Karpas-422 (cell line): ENCODE data around the gene AMACR. TPM values are rescaled to one million over a fixed set of nuclear protein-coding genes. Genes with fewer than 3 reads are reported as not detected.
A peak's percentile ranks its signal among the peaks of the same experiment; 100 is the strongest.
"Not testable (repeated sequence)": the region's sequence is repeated elsewhere in the genome, so short reads cannot be mapped to it uniquely, and the experiment has no call there.

Source experiments
- DNase-seq: peaks from one replicate; pipeline ENCODE4 v3.0.0-alpha.2; 2015
- H2AFZ ChIP-seq: fragments of 200-600 bp; sonication (generic); 2 replicates; pipeline ENCODE4 v1.6.1; 2014; ENCODE audit warnings: antibody characterized with exemption, low read length, mixed read lengths
- H3K27ac ChIP-seq: fragments of 200-600 bp; sonication (generic); 2 replicates; pipeline ENCODE4 v1.5.1; 2014; ENCODE audit warnings: mild to moderate bottlenecking, low read length, moderate library complexity
- H3K27me3 ChIP-seq: fragments of 200-600 bp; sonication (generic); 2 replicates; pipeline ENCODE4 v1.6.1; 2014; ENCODE audit warnings: low read length, mixed read lengths
- H3K36me3 ChIP-seq: fragments of 200-600 bp; sonication (generic); 2 replicates; pipeline ENCODE4 v1.6.1; 2014; ENCODE audit warnings: low read length, mixed read lengths; ENCODE audit not compliant: insufficient read depth
- H3K4me1 ChIP-seq: fragments of 200-600 bp; sonication (generic); 2 replicates; pipeline ENCODE4 v1.6.1; 2014; ENCODE audit warnings: mild to moderate bottlenecking, low read length, mixed read lengths
- H3K4me2 ChIP-seq: fragments of 200-600 bp; sonication (generic); 2 replicates; pipeline ENCODE4 v1.6.1; 2014; ENCODE audit warnings: low read length, low read depth, mild to moderate bottlenecking; ENCODE audit not compliant: poor library complexity, severe bottlenecking
- H3K4me3 ChIP-seq: fragments of 200-600 bp; sonication (generic); 2 replicates; pipeline ENCODE4 v1.5.1; 2014; ENCODE audit warnings: mild to moderate bottlenecking, antibody characterized with exemption, low read length, mixed read lengths
- H3K79me2 ChIP-seq: fragments of 200-600 bp; sonication (generic); 2 replicates; pipeline ENCODE4 v1.6.1; 2014; ENCODE audit warnings: mild to moderate bottlenecking, low read length, mixed read lengths
- H3K9ac ChIP-seq: fragments of 200-600 bp; sonication (generic); 2 replicates; pipeline ENCODE4 v1.6.0; 2014; ENCODE audit warnings: low read length
- H3K9me2 ChIP-seq: fragments of 200-600 bp; sonication (generic), shearing (Covaris generic); replicated peaks from 2 replicates; pipeline ENCODE4 v1.6.0; 2014; ENCODE audit warnings: mild to moderate bottlenecking, low read length, moderate library complexity; ENCODE audit not compliant: insufficient read depth
- H3K9me3 ChIP-seq: fragments of 300-700, 200-600 bp; sonication (generic); 2 replicates; pipeline ENCODE4 v1.6.1; 2014; ENCODE audit warnings: low read length, mixed read lengths
- H4K20me1 ChIP-seq: fragments of 200-600 bp; sonication (generic); 2 replicates; pipeline ENCODE4 v1.6.1; 2014; ENCODE audit warnings: mild to moderate bottlenecking, antibody characterized with exemption, low read length, low read depth; ENCODE audit not compliant: insufficient read depth
- total RNA-seq: library from RNA; depleted of rRNA; stranded (reverse); fragments of >200 nt; shearing (Covaris generic); gene quantifications from 2 replicates; pipeline ENCODE4 v1.2.3, GENCODE V29; 2014; ENCODE audit warnings: low replicate concordance

The AMACR gene
- total RNA-seq, 1 experiment from 2014 or later = 10.5 TPM

GRCh38 chr5:34011536-34011935 is 3.7 kb upstream of the AMACR start:
- no peaks in the 10 kb centered on the region for H3K36me3 ChIP-seq
- H3K27ac ChIP-seq = no peak overlapping the region
- DNase-seq = no peak
- H3K4me3 ChIP-seq = no peak overlapping the region
- no peak overlapping the region for H3K4me2 ChIP-seq
- H4K20me1 ChIP-seq = no peaks in the 10 kb centered on the region
- no peaks in the 10 kb centered on the region for H3K27me3 ChIP-seq
- no peak overlapping the region for H3K9ac ChIP-seq
- H3K9me2 ChIP-seq = no peaks in the 10 kb centered on the region
- peaks cover 28% of the 10 kb centered on the region for H3K4me1 ChIP-seq
- H3K79me2 ChIP-seq = peaks cover 10% of the 10 kb centered on the region
- H3K9me3 ChIP-seq = no peaks in the 10 kb centered on the region
- H2AFZ ChIP-seq = no peak overlapping the region

GRCh38 chr5:34010146-34010545 is 2.3 kb upstream of the AMACR start:
- not testable (repeated sequence) for H3K4me3 ChIP-seq, H3K27me3 ChIP-seq, H3K36me3 ChIP-seq, DNase-seq, H3K27ac ChIP-seq, H3K9me2 ChIP-seq, H3K9ac ChIP-seq, H2AFZ ChIP-seq, H3K9me3 ChIP-seq, H4K20me1 ChIP-seq
- H3K4me1 ChIP-seq = peaks cover 34% of the 10 kb centered on the region
- H3K4me2 ChIP-seq = peak overlapping the region; percentile 80
- peaks cover 17% of the 10 kb centered on the region for H3K79me2 ChIP-seq

- H4K20me1 ChIP-seq = no peaks in the 10 kb centered on the region
- no peaks in the 10 kb centered on the region for H3K9me3 ChIP-seq
- H2AFZ ChIP-seq = no peak overlapping the region
- peaks cover 34% of the 10 kb centered on the region for H3K4me1 ChIP-seq
- H3K36me3 ChIP-seq = no peaks in the 10 kb centered on the region
- peak overlapping the region; percentile 82 for H3K27ac ChIP-seq
- no peak overlapping the region for H3K9ac ChIP-seq
- H3K4me2 ChIP-seq = peak overlapping the region; percentile 80
- peaks cover 17% of the 10 kb centered on the region for H3K79me2 ChIP-seq
- H3K9me2 ChIP-seq = no peaks in the 10 kb centered on the region
- peak overlapping the region; percentile 76 for H3K4me3 ChIP-seq
- no peaks in the 10 kb centered on the region for H3K27me3 ChIP-seq
- DNase-seq = peak; percentile 58
Measured at GRCh38 chr5:34009610-34010009, 1.8 kb upstream of the AMACR start.

- Histone ChIP-seq H3K4me2 (peak overlapping the region; percentile 80), H4K20me1 (no peaks in the 10 kb centered on the region), H3K27ac (peak overlapping the region; percentile 82), H3K9me2 (no peaks in the 10 kb centered on the region), H3K79me2 (peaks cover 17% of the 10 kb centered on the region), H2AFZ (peak overlapping the region; percentile 90; the same call in 1 of the 2 replicates), H3K4me1 (peaks cover 34% of the 10 kb centered on the region), H3K9ac (peak overlapping the region; percentile 91), H3K27me3 (no peaks in the 10 kb centered on the region), H3K36me3 (peaks cover 4% of the 10 kb centered on the region; the same call in 1 of the 2 replicates), H3K9me3 (no peaks in the 10 kb centered on the region), H3K4me3 (peak overlapping the region; percentile 76)
- DNase-seq = peak; percentile 45
Measured at GRCh38 chr5:34008802-34009201, 952 bp upstream of the AMACR start.

GRCh38 chr5:34007201-34007620 is 639 bp downstream of the AMACR start:
- Histone ChIP-seq H3K9me3 (no peaks in the 10 kb centered on the region), H2AFZ (peak overlapping the region; percentile 65; the same call in 1 of the 2 replicates), H3K4me1 (peaks cover 34% of the 10 kb centered on the region), H3K9ac (peak overlapping the region; percentile 91), H3K4me3 (peak overlapping the region; percentile 76), H3K27ac (peak overlapping the region; percentile 82), H3K4me2 (peak overlapping the region; percentile 80), H3K27me3 (no peaks in the 10 kb centered on the region), H3K79me2 (peaks cover 17% of the 10 kb centered on the region), H3K9me2 (no peaks in the 10 kb centered on the region), H4K20me1 (no peaks in the 10 kb centered on the region), H3K36me3 (peaks cover 7% of the 10 kb centered on the region; the same call in 1 of the 2 replicates)
- DNase-seq = peak; percentile 41

GRCh38 chr5:34005681-34006080 is 2.2 kb downstream of the AMACR start:
- Histone ChIP-seq H3K9me3 (no peaks in the 10 kb centered on the region), H3K27me3 (no peaks in the 10 kb centered on the region), H3K79me2 (peaks cover 17% of the 10 kb centered on the region), H3K4me3 (no peak overlapping the region), H3K36me3 (peaks cover 7% of the 10 kb centered on the region; the same call in 1 of the 2 replicates), H3K4me1 (peaks cover 34% of the 10 kb centered on the region), H2AFZ (no peak overlapping the region), H3K9ac (no peak overlapping the region), H3K9me2 (no peaks in the 10 kb centered on the region), H3K4me2 (no peak overlapping the region), H3K27ac (no peak overlapping the region), H4K20me1 (no peaks in the 10 kb centered on the region)
- DNase-seq = no peak

- Histone ChIP-seq H3K36me3 (peaks cover 7% of the 10 kb centered on the region; the same call in 1 of the 2 replicates), H3K4me2 (no peak overlapping the region), H3K9me3 (no peaks in the 10 kb centered on the region), H3K27me3 (no peaks in the 10 kb centered on the region), H3K4me3 (no peak overlapping the region), H3K27ac (no peak overlapping the region), H3K9me2 (no peaks in the 10 kb centered on the region), H4K20me1 (no peaks in the 10 kb centered on the region), H2AFZ (no peak overlapping the region), H3K79me2 (peaks cover 17% of the 10 kb centered on the region), H3K9ac (no peak overlapping the region), H3K4me1 (peaks cover 31% of the 10 kb centered on the region)
- no peak for DNase-seq
Measured at GRCh38 chr5:34005211-34005610, 2.6 kb downstream of the AMACR start.

GRCh38 chr5:34003941-34004340 is 3.9 kb downstream of the AMACR start:
- Histone ChIP-seq H3K4me2 (no peak overlapping the region), H3K9ac (no peak overlapping the region), H3K36me3 (peaks cover 7% of the 10 kb centered on the region; the same call in 1 of the 2 replicates), H3K9me2 (no peaks in the 10 kb centered on the region), H2AFZ (no peak overlapping the region), H3K4me1 (peaks cover 19% of the 10 kb centered on the region), H4K20me1 (no peaks in the 10 kb centered on the region), H3K9me3 (no peaks in the 10 kb centered on the region), H3K4me3 (no peak overlapping the region), H3K79me2 (peaks cover 17% of the 10 kb centered on the region), H3K27ac (no peak overlapping the region), H3K27me3 (no peaks in the 10 kb centered on the region)
- no peak for DNase-seq
